Glomerular visceral epithelial cell (primary cell): Measurements from ENCODE around the gene SH3BGRL3.
"Not testable (repeated sequence)": the region's sequence is repeated elsewhere in the genome, so short reads cannot be mapped to it uniquely, and the experiment has no call there.

Experiments used
- DNase-seq: peaks from one replicate; pipeline ENCODE4 v3.0.0-alpha.2; 2016; ENCODE audit errors: extremely low spot score

Gene SH3BGRL3

DNA sequence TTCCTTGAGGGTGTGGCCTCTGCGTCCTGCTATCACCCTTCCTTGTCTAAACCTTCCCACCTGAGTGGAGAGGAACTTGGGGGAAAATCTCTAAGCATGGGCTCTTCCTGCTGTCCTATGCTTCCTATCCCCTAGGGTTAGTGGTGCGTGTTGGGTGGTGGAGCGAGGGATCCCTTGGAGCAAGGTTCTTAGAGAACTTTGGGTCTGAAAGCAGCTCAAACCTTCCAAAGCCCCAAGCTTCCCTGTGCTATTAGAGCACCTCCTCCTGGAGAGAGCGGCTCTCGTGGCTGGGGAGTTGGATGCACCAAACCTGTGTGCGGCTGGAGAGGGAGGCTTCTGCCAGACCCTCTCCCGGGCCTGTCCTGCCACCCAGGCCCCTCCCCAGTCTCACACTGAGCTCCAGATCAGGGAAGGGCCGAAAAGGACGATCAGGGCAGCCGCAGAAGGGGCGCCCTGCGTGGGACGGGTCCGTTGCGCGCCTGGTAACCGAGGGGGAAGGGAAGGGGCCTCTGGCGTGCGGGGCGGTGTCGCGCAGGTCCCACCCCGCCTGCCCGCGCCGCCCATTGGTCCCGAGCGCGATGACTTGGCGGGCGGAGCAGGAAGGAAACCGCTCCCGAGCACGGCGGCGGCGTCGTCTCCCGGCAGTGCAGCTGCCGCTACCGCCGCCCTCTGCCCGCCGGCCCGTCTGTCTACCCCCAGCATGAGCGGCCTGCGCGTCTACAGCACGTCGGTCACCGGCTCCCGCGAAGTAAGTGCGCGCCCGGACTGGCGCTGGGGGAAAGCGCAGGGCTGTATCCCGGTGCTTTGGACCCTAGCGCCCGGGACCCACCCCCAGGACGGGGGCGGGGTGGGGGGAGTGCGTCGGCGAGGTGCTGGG lies at the start of gene SH3BGRL3:
SH3BGRL3 (plus strand) TSS at position 631 of the 877 bp plus-strand sequence; CDS start at position 701, 70 bp downstream.
- peak; percentile 82 for DNase-seq

DNA sequence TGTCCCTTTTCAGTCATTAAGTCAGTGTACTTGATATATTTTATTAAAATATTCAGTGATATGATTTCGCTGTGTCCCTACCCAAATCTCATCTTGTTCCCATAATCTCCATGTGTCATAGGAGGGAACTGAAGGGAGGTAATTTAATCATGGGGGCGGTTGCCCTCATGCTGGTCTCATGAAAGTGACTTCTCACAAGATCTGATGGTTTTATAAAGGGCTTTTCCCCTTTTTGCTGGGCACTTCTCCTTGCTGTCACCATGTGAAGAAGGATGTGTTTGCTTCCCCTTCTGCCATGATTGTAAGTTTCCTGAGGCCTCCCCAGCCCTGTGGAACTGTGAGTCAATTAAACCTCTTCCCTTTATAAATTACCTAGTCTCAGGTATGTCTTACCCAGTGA lies 49.2 kb upstream of the SH3BGRL3 start:
- not testable (repeated sequence) for DNase-seq

DNA sequence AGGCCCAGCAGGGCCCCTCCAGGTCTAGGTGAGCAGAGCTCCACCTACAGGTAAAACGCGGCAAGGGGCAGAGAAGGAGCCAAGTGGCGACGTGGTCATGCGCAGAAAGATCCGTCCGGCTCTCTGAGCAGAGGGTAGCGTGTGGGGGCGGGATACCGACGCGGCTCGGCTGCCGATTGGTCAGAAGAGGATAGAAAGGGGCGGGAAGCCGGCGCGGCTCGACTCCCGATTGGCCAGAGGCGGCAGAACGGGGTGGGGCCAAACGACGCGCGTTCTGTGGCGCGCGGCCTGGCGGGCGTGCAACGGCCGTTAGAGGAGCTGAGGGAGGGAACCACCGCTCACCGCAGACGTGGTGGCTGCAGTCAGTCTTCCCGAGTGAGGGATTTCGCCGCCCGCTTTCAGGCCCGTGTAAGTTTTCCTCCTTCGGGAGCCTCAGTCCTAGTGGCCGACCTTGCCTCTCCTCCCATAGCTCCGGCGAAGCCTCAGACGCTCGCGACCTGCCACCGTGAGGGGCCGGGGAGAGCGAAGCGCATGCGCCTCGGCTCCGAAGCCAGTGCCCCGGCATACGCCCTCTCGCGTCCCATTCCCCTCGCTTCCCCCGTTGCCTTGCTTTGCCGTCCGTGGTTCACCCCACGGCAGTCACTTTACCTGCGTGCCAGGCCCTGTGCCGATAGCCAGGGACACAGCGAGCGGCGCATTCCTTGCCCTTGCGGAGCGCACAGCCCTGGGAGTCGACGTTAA lies 45.8 kb upstream of the SH3BGRL3 start, which contains the start of gene CEP85:
CEP85 (plus strand) TSS at position 298 of the 741 bp plus-strand sequence. CDS start 5,584 bp downstream, outside the sequence.
- DNase-seq: peak; percentile 98

DNA sequence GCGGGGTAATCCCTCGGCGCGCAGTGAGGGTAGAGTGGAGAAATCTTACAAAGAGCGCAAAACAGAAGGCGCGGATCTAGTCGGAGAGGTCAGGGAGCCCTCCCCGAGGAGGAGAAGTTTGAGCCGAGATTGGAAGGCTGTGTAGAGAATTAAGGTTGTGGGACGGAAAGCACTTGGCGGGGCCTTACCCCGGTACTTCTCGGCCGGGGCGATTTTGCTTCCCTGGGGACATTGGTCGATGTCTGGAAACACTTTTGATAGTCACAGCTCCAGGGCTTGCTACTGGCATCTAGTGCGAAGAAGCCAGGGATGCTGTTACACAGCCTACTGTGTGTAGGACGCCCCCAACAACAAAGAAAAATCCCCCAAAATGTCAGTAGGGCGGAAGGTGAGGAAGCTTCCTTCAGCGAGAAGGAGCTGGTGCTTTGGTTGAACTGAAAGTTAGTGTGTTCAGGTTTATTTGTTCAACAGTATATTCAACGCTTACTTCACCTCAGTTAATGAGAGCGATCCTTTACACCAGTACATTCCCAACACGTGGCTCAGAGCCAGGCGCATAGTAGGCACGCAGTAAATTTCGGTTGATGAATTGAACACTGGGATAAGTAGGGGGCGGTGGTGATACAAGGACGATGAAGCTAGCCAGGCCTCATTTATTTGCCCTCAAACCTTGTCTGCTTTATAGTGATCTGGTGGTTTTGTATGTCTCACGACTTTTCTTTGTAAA lies 45.1 kb upstream of the SH3BGRL3 start:
- peak; percentile 24 for DNase-seq

DNA sequence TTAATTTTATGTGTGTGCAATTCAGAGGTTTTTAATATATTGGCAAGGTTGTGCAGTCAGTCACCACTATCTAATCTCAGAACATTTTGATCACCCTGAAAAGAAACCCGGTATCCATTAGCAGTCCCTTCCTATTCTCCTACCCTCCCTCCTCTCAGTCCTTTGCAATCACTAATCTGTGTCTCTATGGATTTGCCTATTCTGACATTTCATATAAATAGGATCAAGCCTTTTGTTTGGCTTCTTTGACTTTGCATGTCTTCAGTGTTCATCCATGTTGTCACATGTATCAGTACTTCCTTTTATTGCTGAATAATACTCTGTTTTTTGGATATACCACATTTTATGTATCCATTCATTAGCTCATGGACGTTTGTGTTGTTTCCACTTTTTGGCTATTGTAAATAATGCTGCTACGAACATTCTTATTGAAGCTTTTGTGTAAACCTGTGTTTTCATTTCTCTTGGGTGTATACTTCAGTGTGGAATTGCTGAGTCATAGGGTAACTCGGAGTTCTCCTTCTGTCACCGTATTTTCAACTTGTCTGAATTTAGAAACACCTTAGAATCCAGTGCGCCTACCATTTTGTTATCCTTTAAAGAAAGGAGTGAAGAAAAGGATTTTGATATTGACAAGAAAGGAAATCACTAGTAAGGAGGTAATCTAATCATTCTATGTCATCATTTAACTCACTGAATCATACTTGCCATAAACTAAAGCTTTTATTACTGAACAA lies 42.5 kb upstream of the SH3BGRL3 start:
- no peak for DNase-seq

DNA sequence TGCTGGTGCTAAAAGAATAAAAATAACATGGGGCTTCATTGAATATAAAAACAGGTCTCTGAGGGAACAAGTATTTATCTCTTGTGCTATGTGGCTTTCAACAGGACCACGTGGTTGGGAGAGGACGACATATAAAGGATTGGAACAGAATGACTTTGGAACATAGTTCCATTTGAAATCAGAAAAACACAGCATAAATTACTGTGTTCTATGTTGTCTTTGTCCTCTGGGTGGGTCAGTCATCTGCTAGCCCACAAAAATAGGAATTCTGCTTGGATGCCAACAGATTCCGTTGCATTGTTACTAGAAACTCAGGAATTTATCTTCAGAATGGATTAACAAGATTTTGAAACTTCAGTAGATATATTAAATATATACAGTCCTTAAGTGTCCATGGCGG lies 40.0 kb upstream of the SH3BGRL3 start:
- no peak for DNase-seq

DNA sequence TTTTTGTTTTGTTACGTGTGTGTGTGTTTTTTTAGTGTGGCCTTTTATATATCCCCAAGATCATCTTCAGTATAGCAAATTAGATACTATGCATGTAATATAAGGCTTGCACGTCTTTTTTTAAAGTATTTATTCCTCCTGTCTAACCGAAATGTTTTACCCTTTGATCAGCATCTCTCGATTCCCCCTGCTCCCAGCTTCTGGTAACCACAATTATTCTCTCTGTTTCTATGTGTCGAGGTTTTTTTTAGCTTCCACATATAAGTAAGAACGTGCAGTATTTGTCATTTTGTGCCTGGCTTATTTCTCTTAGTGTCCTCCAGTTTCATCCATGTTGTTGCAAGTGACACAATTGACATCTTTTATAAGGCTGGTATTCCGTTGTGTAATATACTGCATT lies 27.2 kb upstream of the SH3BGRL3 start:
- DNase-seq: no peak

DNA sequence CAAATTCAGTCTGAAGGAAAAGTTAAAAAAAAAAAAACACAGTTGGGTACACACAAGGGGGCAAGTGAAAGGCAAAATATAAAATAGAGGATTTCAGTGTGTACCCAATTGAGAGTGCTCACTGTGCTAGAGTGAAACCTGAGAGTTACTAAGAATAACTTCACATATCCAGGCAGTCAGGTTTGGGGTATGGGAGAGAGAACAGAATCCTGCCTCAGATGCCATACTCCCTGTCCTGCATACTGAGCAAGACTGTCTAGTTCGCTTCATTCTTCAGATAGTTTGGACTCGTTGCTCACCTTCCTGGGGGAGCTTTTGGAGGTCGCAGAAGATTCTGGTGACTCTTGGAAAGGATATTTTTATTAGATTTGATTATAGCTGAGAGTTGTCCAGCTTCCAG lies 25.5 kb upstream of the SH3BGRL3 start:
- no peak for DNase-seq

DNA sequence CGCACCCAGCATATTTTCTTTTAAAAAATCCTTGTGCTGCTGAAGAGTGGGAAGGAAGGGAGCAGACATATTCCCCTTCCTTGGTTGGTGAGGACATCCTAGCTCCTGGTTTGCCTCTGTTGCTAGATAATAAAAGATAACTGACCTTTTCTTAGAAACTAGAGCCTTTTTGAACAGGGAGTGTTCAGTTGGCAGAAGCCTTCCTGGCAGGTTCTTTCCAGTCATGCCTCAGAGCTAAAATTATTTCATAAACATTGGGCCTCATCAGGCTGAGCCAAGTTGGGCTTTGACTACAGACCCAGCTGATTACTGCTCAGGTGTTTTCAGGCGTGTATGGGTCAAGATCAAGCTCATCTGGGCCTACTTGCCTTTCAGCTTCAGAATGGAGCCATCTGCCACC lies 22.7 kb upstream of the SH3BGRL3 start:
- no peak for DNase-seq

DNA sequence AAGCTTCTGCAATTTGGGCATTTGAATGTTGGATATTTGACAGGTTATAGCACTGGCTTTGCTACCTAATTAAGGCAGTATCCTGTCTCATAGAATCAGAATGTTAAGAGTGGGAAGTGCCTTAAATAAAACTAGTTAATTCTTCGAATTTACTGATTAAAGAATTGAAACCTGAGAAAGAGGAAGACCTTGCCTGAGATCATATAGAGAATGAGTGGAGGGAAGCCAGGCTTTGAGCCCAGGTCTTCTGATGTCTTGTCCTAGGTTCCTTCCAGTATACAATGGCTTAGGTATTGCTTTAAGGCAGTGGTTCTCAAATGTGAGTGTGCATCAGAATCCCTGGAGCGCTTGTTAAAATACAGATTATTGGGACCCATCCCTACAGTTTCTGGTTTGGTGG lies 20.9 kb upstream of the SH3BGRL3 start:
- no peak for DNase-seq

DNA sequence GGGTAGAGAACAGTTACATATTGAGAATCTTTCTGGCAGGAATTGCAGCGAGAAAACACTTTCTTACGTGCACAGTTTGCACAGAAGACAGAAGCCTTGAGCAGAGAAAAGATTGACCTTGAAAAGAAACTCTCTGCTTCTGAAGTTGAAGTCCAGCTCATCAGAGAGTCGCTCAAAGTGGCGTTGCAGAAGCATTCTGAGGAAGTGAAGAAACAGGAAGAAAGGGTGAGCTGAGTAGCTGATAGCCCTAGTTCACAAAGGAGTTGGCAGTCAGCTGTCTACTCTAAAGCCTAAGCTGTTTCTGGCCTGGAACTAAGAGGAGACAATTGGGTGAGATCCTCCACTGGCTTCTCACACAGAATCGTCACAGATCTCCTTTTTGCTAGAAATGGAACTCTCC lies 20.3 kb upstream of the SH3BGRL3 start:
- no peak for DNase-seq

DNA sequence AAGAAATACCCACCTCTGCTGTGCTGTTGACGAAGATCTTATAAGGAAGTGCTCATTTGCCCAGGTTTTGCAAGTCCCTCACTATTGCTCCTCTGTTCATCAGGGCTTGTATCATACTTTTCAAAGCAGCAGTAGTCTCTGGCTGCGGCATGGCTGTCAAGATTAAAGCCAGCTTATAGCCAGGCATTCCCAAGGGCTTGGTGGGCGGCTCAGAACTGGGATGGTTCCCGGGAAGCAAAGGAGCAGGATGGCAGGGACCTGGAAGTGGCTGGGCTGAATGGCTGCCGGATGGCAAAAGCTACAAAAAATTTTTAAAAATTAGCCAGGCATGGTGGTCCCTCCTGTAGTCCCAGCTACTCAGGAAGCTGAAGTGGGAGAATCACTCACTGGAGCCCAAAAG lies 16.7 kb upstream of the SH3BGRL3 start:
- no peak for DNase-seq

DNA sequence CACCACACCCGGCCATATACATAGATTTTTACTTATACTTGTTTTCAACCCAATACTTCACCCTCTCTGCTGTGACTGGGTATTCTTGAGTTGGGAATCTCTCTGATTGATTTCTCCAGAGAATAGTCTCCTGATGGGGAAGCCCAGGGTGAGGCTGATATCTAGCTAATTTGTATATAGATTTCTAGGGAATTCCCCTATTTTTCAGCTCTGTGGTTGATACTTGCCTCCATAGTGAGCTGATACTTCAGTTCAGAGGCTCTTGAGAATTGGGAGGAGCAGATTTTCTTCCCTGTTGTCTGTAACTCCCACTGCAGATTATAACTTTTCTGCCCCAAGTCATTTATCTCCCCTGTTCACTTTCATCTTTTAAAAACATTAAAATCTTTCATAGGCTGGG lies 14.5 kb upstream of the SH3BGRL3 start:
- DNase-seq: no peak

DNA sequence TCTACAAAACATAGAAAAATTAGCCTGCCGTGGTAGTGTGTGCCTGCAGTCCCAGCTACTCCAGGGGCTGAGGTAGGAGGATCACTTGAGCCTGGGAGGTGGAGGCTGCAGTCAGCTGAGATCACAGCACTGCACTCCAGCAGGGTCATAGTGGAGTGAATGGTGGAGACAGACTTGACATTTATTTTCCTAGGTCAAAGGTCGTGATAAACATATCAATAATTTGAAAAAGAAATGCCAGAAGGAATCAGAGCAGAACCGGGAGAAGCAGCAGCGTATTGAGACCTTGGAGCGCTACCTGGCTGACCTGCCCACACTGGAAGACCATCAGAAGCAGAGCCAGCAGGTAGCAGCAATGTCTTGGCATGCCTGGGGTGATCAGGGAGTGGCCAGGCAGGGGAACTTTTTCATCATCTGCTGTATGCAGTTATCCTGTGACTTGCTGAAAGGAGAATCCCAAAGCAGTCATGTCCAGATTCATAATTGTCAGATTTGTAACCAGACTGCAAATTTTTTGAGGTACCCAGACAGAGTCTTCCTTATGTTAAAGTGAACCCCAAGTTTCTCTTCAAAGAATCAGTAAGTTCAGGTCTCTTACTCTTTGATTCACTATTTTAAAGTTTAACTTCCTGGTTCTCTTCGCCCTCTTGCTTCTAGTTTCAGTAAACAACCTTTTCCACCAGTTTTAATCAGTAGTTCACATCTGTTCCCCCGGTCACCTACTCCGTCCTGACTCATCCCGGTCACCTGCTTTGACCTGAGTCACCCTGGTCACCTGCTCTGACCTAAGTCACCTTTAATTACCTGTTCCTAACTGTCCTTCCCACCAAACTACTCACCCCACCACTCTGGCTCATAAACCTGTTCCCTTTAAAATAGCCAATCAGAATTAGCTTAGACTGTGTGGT lies 11.3 kb upstream of the SH3BGRL3 start:
- no peak for DNase-seq

DNA sequence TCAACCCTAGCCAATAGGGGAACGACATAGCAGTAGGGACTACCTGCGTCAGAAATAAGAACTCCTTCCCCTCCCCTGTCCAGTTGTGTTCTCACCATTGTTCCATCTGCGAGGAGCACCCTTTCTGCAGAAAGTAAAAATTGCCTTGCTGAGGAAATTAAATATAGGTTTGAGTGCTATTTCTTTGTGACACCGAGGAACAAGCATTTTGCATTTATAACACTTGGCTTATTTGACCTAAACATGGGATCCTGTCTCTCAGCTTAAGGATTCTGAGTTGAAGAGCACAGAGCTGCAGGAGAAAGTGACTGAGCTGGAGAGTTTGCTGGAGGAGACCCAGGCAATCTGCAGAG lies 10.7 kb upstream of the SH3BGRL3 start:
- DNase-seq: no peak

DNA sequence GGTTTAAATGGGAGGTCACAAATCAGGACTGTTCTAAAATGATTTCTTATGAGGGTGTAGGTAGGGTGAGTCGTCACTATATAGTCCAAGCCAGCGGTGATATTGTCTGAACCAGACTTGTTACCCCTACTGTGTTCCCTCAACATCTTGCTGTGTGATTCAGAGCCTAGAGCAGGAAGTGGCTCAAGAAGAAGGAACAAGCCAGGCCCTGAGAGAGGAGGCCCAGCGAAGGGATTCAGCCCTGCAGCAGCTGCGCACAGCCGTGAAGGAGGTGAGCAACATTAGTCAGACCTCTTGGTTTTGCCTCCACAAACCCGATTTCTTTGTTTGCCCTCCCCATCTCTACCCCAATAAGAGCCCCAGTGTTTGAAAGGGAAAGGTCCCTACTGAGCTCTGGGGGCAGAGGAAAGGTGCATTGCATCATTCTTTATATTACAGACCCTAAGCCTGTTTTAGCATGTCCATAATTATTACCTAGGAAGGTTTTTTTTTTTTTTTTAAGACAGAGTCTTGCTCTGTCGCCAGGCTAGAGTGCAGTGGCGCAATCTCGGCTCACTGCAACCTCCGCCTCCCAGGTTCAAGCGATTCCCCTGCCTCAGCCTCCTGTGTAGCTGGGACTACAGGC lies 5.0 kb upstream of the SH3BGRL3 start:
- DNase-seq: no peak

DNA sequence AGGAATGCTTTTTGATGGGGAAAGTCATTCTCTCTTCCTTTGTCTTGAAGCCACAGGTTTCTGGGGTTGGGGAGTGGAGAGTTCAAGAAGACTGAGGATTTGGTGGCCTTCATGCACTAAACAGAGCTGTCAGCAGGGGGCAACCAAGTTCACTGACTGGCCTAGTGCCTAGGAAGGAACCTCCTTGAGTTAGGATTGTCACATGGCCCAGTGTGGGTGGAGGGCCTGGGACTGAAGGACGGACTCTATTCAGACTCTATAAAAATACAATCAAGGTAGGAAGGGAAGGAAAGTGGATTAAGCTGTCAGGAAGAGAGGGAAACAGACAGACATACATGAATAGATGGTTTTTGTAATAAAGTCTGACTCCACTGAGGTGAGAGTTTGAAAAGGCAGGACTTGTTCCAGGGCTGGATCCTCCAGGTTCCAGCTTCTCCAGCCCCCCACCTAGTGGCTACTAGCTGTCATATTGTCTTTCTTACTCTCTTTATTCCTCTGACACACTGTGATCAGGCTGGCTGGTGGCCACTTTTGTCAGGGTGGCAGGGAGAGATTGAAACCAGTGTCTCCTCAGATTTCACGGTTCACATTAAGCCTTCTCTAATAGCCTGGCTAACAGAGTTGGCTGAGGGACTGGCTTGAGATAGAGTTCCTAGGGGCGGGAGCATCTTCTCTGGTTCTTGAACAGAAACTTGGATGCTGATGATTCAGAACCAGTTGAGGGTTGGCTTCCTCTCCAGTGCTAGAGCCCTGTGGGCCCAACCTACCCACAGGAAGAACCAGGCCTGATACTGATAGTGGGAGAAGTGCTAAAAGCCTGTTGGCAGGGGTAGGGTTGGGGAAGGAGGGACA lies 4.1 kb upstream of the SH3BGRL3 start:
- peak; percentile 88 for DNase-seq

DNA sequence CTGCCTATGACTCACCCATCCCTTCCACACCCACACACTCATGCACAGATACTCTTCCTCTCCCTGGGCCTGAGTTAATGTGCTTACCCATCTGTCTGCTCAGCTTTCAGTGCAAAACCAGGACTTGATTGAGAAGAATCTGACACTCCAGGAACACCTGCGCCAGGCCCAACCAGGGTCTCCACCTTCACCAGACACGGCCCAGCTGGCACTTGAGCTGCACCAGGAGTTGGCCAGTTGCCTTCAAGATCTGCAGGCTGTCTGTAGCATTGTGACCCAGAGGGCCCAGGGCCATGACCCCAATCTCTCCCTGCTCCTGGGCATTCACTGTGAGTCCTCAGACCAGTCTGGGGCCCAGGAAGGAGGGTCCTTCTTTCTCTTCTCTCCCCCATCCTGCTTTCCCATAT lies 3.5 kb upstream of the SH3BGRL3 start:
- no peak for DNase-seq

DNA sequence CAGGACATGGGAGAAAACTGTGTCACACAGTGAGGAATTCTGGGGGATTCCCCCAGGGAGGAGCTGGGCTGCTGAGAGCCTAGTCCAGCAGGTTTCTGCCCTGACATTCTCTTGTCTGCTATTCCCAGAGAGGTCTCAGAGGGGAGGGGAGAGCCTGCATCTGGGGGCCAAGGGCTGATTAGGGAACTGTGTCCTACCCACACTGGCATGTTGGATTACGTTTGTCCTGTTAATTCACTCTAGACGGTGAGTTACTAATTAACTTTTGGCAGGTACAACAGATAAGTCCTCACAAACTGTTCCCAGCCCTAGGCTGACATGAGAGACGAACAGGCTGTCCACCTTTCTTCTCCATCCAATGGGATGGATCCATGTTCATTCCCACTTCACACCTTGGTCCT lies 2.6 kb upstream of the SH3BGRL3 start:
- no peak for DNase-seq
